Osteocyte (in vitro differentiated cells): ENCODE measurements around the gene BGLAP. TPM values are rescaled to one million over a fixed set of nuclear protein-coding genes. Genes with fewer than 3 reads are reported as not detected.

ENCODE experiments used
- DNase-seq: peaks from one replicate; pipeline ENCODE4 v3.0.0; 2021; ENCODE audit warnings: mixed read lengths; ENCODE audit not compliant: unreplicated experiment; ENCODE audit errors: extremely low spot score
- H3K27ac Mint-ChIP-seq: one replicate; pipeline ENCODE4 v1.8.0; 2021; ENCODE audit warnings: mild to moderate bottlenecking, mixed read lengths; ENCODE audit not compliant: unreplicated experiment
- H3K27me3 Mint-ChIP-seq: one replicate; pipeline ENCODE4 v1.8.0; 2021; ENCODE audit warnings: mixed read lengths; ENCODE audit not compliant: unreplicated experiment
- H3K36me3 Mint-ChIP-seq: one replicate; pipeline ENCODE4 v1.8.0; 2021; ENCODE audit warnings: mixed read lengths; ENCODE audit not compliant: unreplicated experiment
- H3K4me1 Mint-ChIP-seq: one replicate; pipeline ENCODE4 v1.8.0; 2021; ENCODE audit warnings: mixed read lengths; ENCODE audit not compliant: unreplicated experiment
- H3K4me3 Mint-ChIP-seq: one replicate; pipeline ENCODE4 v1.8.0; 2021; ENCODE audit warnings: mild to moderate bottlenecking, moderate library complexity, mixed read lengths; ENCODE audit not compliant: unreplicated experiment
- H3K9me3 Mint-ChIP-seq: one replicate; pipeline ENCODE4 v1.8.0; 2021; ENCODE audit warnings: mixed read lengths; ENCODE audit not compliant: unreplicated experiment
- CTCF ChIP-seq: fragments of 200-600 bp; sonication (generic); IDR thresholded peaks from 2 replicates; pipeline ENCODE4 v1.5.0; 2021; ENCODE audit warnings: antibody characterized with exemption, mild to moderate bottlenecking, moderate library complexity
- total RNA-seq: library from RNA; stranded (reverse); gene quantifications from 2 replicates; pipeline ENCODE4 v1.2.1, GENCODE V29; 2021

The BGLAP gene
- total RNA-seq, 1 donor from 2014 or later = not detected

- Mint-ChIP-seq H3K4me1 (peaks cover 28% of the 10 kb centered on the region), H3K4me3 (no peak overlapping the region), H3K36me3 (peaks cover 18% of the 10 kb centered on the region), H3K27me3 (no peaks in the 10 kb centered on the region), H3K27ac (no peak overlapping the region), H3K9me3 (no peaks in the 10 kb centered on the region)
- no peak for DNase-seq
- TF ChIP-seq CTCF = no peak
Observed at GRCh38 chr1:156196445-156196844, 45.5 kb upstream of the BGLAP start.

DNA sequence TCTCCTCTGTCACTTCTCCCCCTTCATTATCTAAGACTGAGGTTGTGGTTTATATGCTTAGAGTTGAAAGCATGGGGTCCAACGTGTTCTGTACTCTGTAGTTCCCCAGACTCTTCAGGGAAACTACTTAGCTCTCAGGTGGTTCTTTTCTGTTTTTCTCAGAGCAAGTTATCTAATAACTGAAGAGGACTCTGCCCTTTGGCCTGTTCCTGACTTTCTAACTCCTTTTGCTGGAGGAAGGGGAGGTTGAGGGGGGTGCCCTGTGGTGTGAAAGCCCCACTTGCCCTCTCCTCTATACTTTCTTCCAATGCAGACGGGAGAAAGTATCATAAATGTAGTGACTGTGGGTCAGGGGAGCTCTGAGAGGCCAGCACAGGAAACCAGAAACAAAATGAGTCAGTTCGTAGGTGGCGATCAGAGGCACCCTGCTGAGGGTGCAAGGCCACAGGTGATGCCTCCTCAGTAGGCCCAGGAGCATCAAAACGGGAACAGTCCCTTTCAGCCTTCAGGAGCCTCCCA lies 43.1 kb upstream of the BGLAP start:
- Mint-ChIP-seq H3K27ac (no peak overlapping the region), H3K9me3 (no peaks in the 10 kb centered on the region), H3K27me3 (no peaks in the 10 kb centered on the region), H3K4me1 (peaks cover 22% of the 10 kb centered on the region), H3K36me3 (peaks cover 15% of the 10 kb centered on the region), H3K4me3 (no peak overlapping the region)
- no peak for TF ChIP-seq CTCF
- DNase-seq = no peak

- Mint-ChIP-seq H3K36me3 (peaks cover 17% of the 10 kb centered on the region), H3K4me1 (peaks cover 10% of the 10 kb centered on the region), H3K4me3 (no peak overlapping the region), H3K27ac (no peak overlapping the region), H3K9me3 (no peaks in the 10 kb centered on the region), H3K27me3 (no peaks in the 10 kb centered on the region)
- DNase-seq = no peak
- TF ChIP-seq CTCF = no peak
Observed at GRCh38 chr1:156200044-156200443, 41.9 kb upstream of the BGLAP start.

DNA sequence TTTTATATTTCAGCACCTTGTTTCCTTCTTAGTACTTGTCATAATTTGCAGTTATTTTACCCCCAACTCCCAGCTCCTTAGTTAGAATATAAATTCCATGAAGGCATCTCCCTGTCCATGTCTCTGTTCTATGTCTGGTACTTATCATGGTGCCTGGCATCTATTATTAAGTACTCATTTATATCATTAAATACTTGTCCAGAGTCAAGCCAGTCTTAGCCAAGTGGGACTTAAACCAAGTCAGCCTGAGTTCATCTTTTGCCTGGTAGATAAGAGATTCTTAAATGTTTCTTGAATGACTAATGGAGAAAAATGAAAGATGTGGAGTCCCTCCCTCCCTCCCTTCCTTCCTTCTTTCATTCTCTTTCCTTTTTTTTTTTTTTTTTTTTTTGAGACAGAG lies 38.7 kb upstream of the BGLAP start:
- Mint-ChIP-seq H3K4me3 (no peak overlapping the region), H3K27ac (no peak overlapping the region), H3K9me3 (no peaks in the 10 kb centered on the region), H3K36me3 (peaks cover 16% of the 10 kb centered on the region), H3K27me3 (no peaks in the 10 kb centered on the region), H3K4me1 (peaks cover 1% of the 10 kb centered on the region)
- no peak for DNase-seq
- no peak for TF ChIP-seq CTCF

DNA sequence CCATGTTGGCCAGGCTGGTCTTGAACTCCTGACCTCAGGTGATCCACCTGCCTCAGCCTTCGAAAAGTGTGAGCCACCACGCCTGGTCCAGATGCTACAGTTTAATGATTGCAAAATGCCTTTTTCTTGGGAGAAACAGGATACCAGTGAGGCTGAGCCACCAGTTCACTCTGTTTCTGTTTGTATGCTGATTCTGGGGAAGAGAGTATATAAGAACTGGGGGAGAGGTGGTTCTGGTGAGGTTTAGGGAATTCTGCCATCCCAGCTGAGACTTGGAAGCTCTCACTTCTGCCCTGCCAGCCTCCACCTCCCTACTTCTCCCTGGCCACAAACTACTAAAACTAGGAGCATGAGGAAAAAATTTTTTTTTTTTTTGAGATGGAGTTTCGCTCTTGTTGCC lies 37.3 kb upstream of the BGLAP start:
- no peak for DNase-seq
- Mint-ChIP-seq H3K4me3 (no peak overlapping the region), H3K27me3 (no peaks in the 10 kb centered on the region), H3K36me3 (peaks cover 24% of the 10 kb centered on the region), H3K9me3 (no peaks in the 10 kb centered on the region), H3K27ac (no peak overlapping the region), H3K4me1 (peaks cover 1% of the 10 kb centered on the region)
- TF ChIP-seq CTCF = no peak
